Endothelial cell of umbilical vein (primary cell): ENCODE results near the gene ABCA3. TPM values are rescaled to one million over a fixed set of nuclear protein-coding genes. Genes with fewer than 3 reads are reported as not detected.

Experiments used
- BruUV-seq: library from RNA; stranded (reverse); fragments of 400-500 nt; replicated peaks from 2 replicates; lab custom pipeline; 2021; lab: Mats Ljungman, UMichigan
- CTCF ChIA-PET: fragments of 300-600, 350-600 bp; sonication (Branson Sonifier 250); formaldehyde crosslinking; loops from one replicate; lab custom pipeline; 2021; ENCODE audit warnings: antibody characterized with exemption, inconsistent platforms; lab: Charles Lee
- POLR2A ChIA-PET: fragments of 300-600, 350-600 bp; sonication (Branson Sonifier 250); formaldehyde crosslinking; loops from one replicate; lab custom pipeline; 2021; ENCODE audit warnings: antibody characterized with exemption, inconsistent platforms; lab: Charles Lee
- DNase-seq: peaks from one replicate; pipeline ENCODE4 v3.0.0-alpha.2; 2011; ENCODE audit warnings: low read depth, low spot score
- FAIRE-seq: peaks from 2 replicates; lab custom pipeline; 2011; peaks lifted over from hg19 to GRCh38; lab: Jason Lieb, UNC
- H2AFZ ChIP-seq: 2 replicates; pipeline ENCODE4 v1.6.0; 2012; ENCODE audit warnings: low read depth, low read length, control low read depth, inconsistent platforms
- H3K27ac ChIP-seq: 2 replicates; pipeline ENCODE4 v1.5.1; 2011; ENCODE audit warnings: low read depth, mild to moderate bottlenecking, control low read depth, low read length, moderate library complexity; ENCODE audit not compliant: insufficient read depth
- H3K27me3 ChIP-seq, 2 experiments: 2 replicates each; pipeline versions ENCODE4 v1.6.0 to v1.6.1; 2011; ENCODE audit warnings: low read length in 2 of 2, mixed read lengths in 1 of 2; ENCODE audit not compliant: control insufficient read depth in 2 of 2, insufficient read depth in 2 of 2
- H3K36me3 ChIP-seq, 2 experiments: 2 replicates in 1 of 2; 3 replicates in 1 of 2; pipeline ENCODE4 v1.5.1; 2011; ENCODE audit warnings: low read length in 2 of 2, mild to moderate bottlenecking in 1 of 2, moderate library complexity in 1 of 2; ENCODE audit not compliant: control insufficient read depth in 2 of 2, insufficient read depth in 2 of 2; ENCODE audit errors: extremely low read depth in 1 of 2
- H3K4me1 ChIP-seq: 3 replicates; pipeline ENCODE4 v1.5.1; 2011; ENCODE audit warnings: mild to moderate bottlenecking, low read length; ENCODE audit not compliant: control insufficient read depth, insufficient read depth; ENCODE audit errors: extremely low read depth
- H3K4me2 ChIP-seq: 2 replicates; pipeline ENCODE4 v1.6.1; 2011; ENCODE audit warnings: low read length, control low read depth, mixed read lengths; ENCODE audit not compliant: insufficient read depth
- H3K4me3 ChIP-seq, 3 experiments: fragments of 200-600 bp in 1 of 3; sonication (generic), shearing (Covaris generic) in 1 of 3; replicated peaks in 1 of 3; 2 replicates each; pipeline ENCODE4 v1.5.1; 2011 to 2016; ENCODE audit warnings: control low read depth in 3 of 3, low read length in 3 of 3, mild to moderate bottlenecking in 2 of 3, inconsistent platforms in 1 of 3, low read depth in 1 of 3, moderate library complexity in 1 of 3; ENCODE audit not compliant: insufficient read depth in 1 of 3
- H3K79me2 ChIP-seq: 2 replicates; pipeline ENCODE4 v1.6.0; 2012; ENCODE audit warnings: low read length, inconsistent platforms; ENCODE audit not compliant: control insufficient read depth, insufficient read depth
- H3K9ac ChIP-seq: replicated peaks from 2 replicates; pipeline ENCODE3; 2011; ENCODE audit warnings: low read length, control low read depth; ENCODE audit not compliant: insufficient read depth; ENCODE audit errors: extremely low read depth
- H3K9me1 ChIP-seq: replicated peaks from 3 replicates; pipeline ENCODE4 v1.6.0; 2011; ENCODE audit warnings: mild to moderate bottlenecking, low read length; ENCODE audit not compliant: control insufficient read depth, insufficient read depth; ENCODE audit errors: extremely low read depth
- H3K9me3 ChIP-seq: replicated peaks from 2 replicates; pipeline ENCODE4 v1.5.1; 2012; ENCODE audit warnings: low read length, inconsistent platforms; ENCODE audit not compliant: control insufficient read depth, insufficient read depth
- H4K20me1 ChIP-seq: replicated peaks from 2 replicates; pipeline ENCODE3; 2011; ENCODE audit warnings: mild to moderate bottlenecking, low read length; ENCODE audit not compliant: control insufficient read depth, insufficient read depth; ENCODE audit errors: extremely low read depth
- EZH2 ChIP-seq: IDR thresholded peaks from 2 replicates; pipeline ENCODE4 v1.6.1; 2012; ENCODE audit warnings: borderline replicate concordance, low read depth, mild to moderate bottlenecking, moderate library complexity, low read length, inconsistent platforms; ENCODE audit not compliant: severe bottlenecking
- FOS ChIP-seq: IDR thresholded peaks from 2 replicates; pipeline ENCODE4 v1.6.1; 2011; ENCODE audit warnings: mild to moderate bottlenecking, low read length, moderate library complexity, borderline replicate concordance; ENCODE audit not compliant: insufficient read depth
- GATA2 ChIP-seq: IDR thresholded peaks from 2 replicates; pipeline ENCODE4 v1.7.0; 2011; ENCODE audit warnings: low read depth, mild to moderate bottlenecking, moderate library complexity, mixed read lengths, low read length; ENCODE audit not compliant: insufficient read length, insufficient read depth
- JUN ChIP-seq: IDR thresholded peaks from 2 replicates; pipeline ENCODE4 v1.6.1; 2011; ENCODE audit warnings: borderline replicate concordance, low read depth; ENCODE audit not compliant: insufficient read length, insufficient read depth
- MAX ChIP-seq: IDR thresholded peaks from 2 replicates; pipeline ENCODE4 v1.6.1; 2011; ENCODE audit not compliant: insufficient read depth, insufficient read length
- MYC ChIP-seq: IDR thresholded peaks from one replicate; pipeline ENCODE4 v1.6.1; 2011; ENCODE audit warnings: mild to moderate bottlenecking, low read depth, low read length
- POLR2A ChIP-seq: IDR thresholded peaks from 2 replicates; pipeline ENCODE4 v1.6.1; 2012; ENCODE audit warnings: low read depth, mild to moderate bottlenecking, control low read depth, low read length
- POLR2AphosphoS5 ChIP-seq: IDR thresholded peaks from 2 replicates; pipeline ENCODE4 v1.6.1; 2012; ENCODE audit warnings: low read depth, mild to moderate bottlenecking, control low read depth, low read length, moderate library complexity; ENCODE audit not compliant: insufficient read depth
- dilution Hi-C: fragments of 300-500 bp; cut with MboI; formaldehyde crosslinking; loops from one replicate; pipeline ENCODE4 v1.15.0; 2019; ENCODE audit warnings: low sequenced_read_pairs; ENCODE audit not compliant: extremely low pct_ligation_motif_present
- intact Hi-C: fragments of 100-400 bp; cut with micrococcal nuclease; formaldehyde crosslinking; loops from one replicate; pipeline ENCODE4 v1.10.0; 2022
- polyA plus RNA-seq, 4 experiments: library from polyadenylated mRNA; depleted of rRNA in 3 of 4; stranded (reverse) in 3 of 4; unstranded in 1 of 4; fragments of >200 nt; gene quantifications; 2 replicates each; pipeline versions ENCODE4 v1.2.1 to v1.2.3, GENCODE V29; 2011 to 2012; ENCODE audit warnings: missing spikeins in 1 of 4
- total RNA-seq: library from RNA; stranded (reverse); gene quantifications from 2 replicates; pipeline ENCODE4 v1.2.3, GENCODE V29; 2021
- TF ChIP-seq, protein P1 (sequence below), 2 donors: IDR thresholded peaks; 1 replicate in 1 of 2; 2 replicates in 1 of 2; pipeline ENCODE4 v1.5.1; 2011; ENCODE audit warnings: low read length in 2 of 2, mild to moderate bottlenecking in 2 of 2, moderate library complexity in 2 of 2, control low read depth in 1 of 2, inconsistent platforms in 1 of 2, low read depth in 1 of 2; ENCODE audit not compliant: insufficient read depth in 1 of 2; ENCODE audit errors: extremely low read depth in 1 of 2

The ABCA3 gene
- total and polyA plus RNA-seq, 2 donors (not counting 3 experiments of a cell fraction or from before 2014, with no cell fraction given) = 13.5 to 36.0 TPM

DNA sequence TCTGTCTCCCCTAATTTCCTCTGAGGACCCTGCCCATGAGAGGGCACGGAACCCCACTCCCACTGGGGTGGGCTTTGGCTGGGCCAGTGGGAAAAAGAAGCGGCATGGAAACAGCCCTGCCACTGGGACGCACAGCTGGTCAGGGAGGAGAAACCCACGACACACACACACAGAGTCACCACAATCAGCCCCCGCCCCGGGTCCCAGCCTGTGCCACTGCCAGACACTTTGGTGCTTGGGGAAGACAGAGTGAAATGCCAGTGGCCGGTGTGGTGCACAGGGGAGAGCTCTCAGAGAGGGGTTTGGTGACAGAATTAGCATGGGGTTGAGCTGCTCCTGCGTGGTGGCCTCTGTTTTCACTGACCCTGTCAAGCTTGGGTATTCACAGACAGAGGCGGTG, 41.9 kb downstream of the ABCA3 start:
- FAIRE-seq (no peak), DNase-seq (no peak)
- no peaks in the 10 kb centered on the region for H4K20me1 ChIP-seq
- H3K4me2 ChIP-seq = no peak overlapping the region
- intact Hi-C loops = loop anchor here (10.0 kb wide), 1 partner anchor 126 kb away; the partner anchor contains the start of gene CCNF
- ChIA-PET POLR2A (no interaction called here), CTCF (no interaction called here)
- no peak for TF ChIP-seq MAX
- TF ChIP-seq MYC = no peak
- TF ChIP-seq GATA2 = no peak
- TF ChIP-seq EZH2 = no peak
- TF ChIP-seq, protein P1, sequence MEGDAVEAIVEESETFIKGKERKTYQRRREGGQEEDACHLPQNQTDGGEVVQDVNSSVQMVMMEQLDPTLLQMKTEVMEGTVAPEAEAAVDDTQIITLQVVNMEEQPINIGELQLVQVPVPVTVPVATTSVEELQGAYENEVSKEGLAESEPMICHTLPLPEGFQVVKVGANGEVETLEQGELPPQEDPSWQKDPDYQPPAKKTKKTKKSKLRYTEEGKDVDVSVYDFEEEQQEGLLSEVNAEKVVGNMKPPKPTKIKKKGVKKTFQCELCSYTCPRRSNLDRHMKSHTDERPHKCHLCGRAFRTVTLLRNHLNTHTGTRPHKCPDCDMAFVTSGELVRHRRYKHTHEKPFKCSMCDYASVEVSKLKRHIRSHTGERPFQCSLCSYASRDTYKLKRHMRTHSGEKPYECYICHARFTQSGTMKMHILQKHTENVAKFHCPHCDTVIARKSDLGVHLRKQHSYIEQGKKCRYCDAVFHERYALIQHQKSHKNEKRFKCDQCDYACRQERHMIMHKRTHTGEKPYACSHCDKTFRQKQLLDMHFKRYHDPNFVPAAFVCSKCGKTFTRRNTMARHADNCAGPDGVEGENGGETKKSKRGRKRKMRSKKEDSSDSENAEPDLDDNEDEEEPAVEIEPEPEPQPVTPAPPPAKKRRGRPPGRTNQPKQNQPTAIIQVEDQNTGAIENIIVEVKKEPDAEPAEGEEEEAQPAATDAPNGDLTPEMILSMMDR (IDR thresholded peaks at IDR 0.05; ENCODE audit: extremely low read depth in 1 of 2, insufficient read depth in 1 of 2, low read depth in 1 of 2, low read length in 2 of 2) = no peak
- no peak for TF ChIP-seq POLR2AphosphoS5
- no peak for TF ChIP-seq JUN
- no peak for TF ChIP-seq FOS
- no peak for TF ChIP-seq POLR2A
- no peak overlapping the region for H3K4me3 ChIP-seq
- H3K4me1 ChIP-seq = no peaks in the 10 kb centered on the region
- no peaks in the 10 kb centered on the region for H3K9me1 ChIP-seq
- H3K9ac ChIP-seq = no peak overlapping the region
- H2AFZ ChIP-seq = no peak overlapping the region
- peaks cover 0 to 8% of the 10 kb centered on the region in 2 experiments for H3K36me3 ChIP-seq
- BruUV-seq = no TSS peak
- H3K79me2 ChIP-seq = no peaks in the 10 kb centered on the region
- no peak overlapping the region for H3K27ac ChIP-seq
- dilution Hi-C loops = no loop called here
- H3K27me3 ChIP-seq = no peaks in the 10 kb centered on the region
- H3K9me3 ChIP-seq = no peaks in the 10 kb centered on the region
